ENCODE results near the gene ACACA. TPM values are rescaled to one million over a fixed set of nuclear protein-coding genes. Genes with fewer than 3 reads are reported as not detected.

Gene ACACA
- total and polyA plus RNA-seq, 2 donors (not counting 3 experiments of a cell fraction or from before 2014, with no cell fraction given): 55.3 to 124 TPM

DNA sequence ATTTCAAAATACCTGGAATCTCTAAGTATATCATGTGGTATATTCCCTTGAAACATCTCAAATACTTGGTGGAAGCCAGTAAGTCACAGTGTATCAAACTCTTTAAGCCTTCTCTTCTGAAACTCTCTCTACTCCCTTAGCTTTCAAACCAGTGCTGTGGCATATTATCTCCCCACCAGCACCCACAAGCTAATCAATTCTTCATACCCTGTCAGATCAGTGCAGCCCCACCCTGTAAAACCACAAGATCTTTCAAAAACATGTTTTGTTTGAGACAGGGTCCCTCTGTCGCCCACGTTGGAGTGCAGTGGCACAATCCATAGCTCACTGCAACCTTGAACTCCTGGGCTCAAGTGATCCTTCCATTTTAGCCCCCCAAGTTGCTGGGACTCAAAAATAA is 122.4 kb downstream of the ACACA start:
- FAIRE-seq: no peak
- H3K27ac ChIP-seq (ENCODE audit: insufficient read depth, low read depth, low read length): no peak overlapping the region
- H3K79me2 ChIP-seq (ENCODE audit: control insufficient read depth, insufficient read depth, low read length): peaks cover 13% of the 10 kb centered on the region
- dilution Hi-C loops (cut with MboI; ENCODE audit: extremely low pct_ligation_motif_present, low sequenced_read_pairs) (no loop called here), intact Hi-C loops (cut with micrococcal nuclease) (loop anchor here (5.0 kb wide), 1 partner anchor 42 kb away; no protein-coding TSS in a partner anchor)
- TF ChIP-seq, protein P1, sequence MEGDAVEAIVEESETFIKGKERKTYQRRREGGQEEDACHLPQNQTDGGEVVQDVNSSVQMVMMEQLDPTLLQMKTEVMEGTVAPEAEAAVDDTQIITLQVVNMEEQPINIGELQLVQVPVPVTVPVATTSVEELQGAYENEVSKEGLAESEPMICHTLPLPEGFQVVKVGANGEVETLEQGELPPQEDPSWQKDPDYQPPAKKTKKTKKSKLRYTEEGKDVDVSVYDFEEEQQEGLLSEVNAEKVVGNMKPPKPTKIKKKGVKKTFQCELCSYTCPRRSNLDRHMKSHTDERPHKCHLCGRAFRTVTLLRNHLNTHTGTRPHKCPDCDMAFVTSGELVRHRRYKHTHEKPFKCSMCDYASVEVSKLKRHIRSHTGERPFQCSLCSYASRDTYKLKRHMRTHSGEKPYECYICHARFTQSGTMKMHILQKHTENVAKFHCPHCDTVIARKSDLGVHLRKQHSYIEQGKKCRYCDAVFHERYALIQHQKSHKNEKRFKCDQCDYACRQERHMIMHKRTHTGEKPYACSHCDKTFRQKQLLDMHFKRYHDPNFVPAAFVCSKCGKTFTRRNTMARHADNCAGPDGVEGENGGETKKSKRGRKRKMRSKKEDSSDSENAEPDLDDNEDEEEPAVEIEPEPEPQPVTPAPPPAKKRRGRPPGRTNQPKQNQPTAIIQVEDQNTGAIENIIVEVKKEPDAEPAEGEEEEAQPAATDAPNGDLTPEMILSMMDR (IDR thresholded peaks at IDR 0.05; ENCODE audit: extremely low read depth in 1 of 2, insufficient read depth in 1 of 2, low read depth in 1 of 2, low read length in 2 of 2): no peak
- TF ChIP-seq MYC (IDR thresholded peaks at IDR 0.05; ENCODE audit: low read depth, low read length): no peak
- TF ChIP-seq EZH2 (IDR thresholded peaks at IDR 0.05; ENCODE audit: borderline replicate concordance, low read depth, low read length, severe bottlenecking): no peak
- TF ChIP-seq, protein P2, sequence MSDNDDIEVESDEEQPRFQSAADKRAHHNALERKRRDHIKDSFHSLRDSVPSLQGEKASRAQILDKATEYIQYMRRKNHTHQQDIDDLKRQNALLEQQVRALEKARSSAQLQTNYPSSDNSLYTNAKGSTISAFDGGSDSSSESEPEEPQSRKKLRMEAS (IDR thresholded peaks at IDR 0.05; ENCODE audit: insufficient read depth, insufficient read length): no peak
- no peak for TF ChIP-seq GATA2 (IDR thresholded peaks at IDR 0.05; ENCODE audit: insufficient read depth, insufficient read length, low read depth, low read length)
- TF ChIP-seq POLR2A (IDR thresholded peaks at IDR 0.05; ENCODE audit: low read depth, low read length): no peak
- TF ChIP-seq JUN (IDR thresholded peaks at IDR 0.05; ENCODE audit: borderline replicate concordance, insufficient read depth, insufficient read length, low read depth): no peak
- no peak for TF ChIP-seq FOS (IDR thresholded peaks at IDR 0.05; ENCODE audit: borderline replicate concordance, insufficient read depth, low read length)
- no peak for TF ChIP-seq POLR2AphosphoS5 (IDR thresholded peaks at IDR 0.05; ENCODE audit: insufficient read depth, low read depth, low read length)
- peaks cover 0 to 13% of the 10 kb centered on the region in 2 experiments for H3K36me3 ChIP-seq (ENCODE audit: control insufficient read depth in 2 of 2, extremely low read depth in 1 of 2, insufficient read depth in 2 of 2, low read length in 2 of 2)
- peaks cover 8% of the 10 kb centered on the region for H3K4me1 ChIP-seq (ENCODE audit: control insufficient read depth, extremely low read depth, insufficient read depth, low read length)
- no peak overlapping the region for H3K9ac ChIP-seq (replicated peaks; ENCODE audit: extremely low read depth, insufficient read depth, low read length)
- CTCF ChIA-PET: interaction anchor here (1.1 to 2.3 kb wide), 4 partner anchors 8 to 89 kb away, joined by 3 to 9 read pairs (median 6); no protein-coding TSS in a partner anchor
- DNase-seq (ENCODE audit: low read depth, low spot score): no peak
- H3K27me3 ChIP-seq (ENCODE audit: control insufficient read depth in 2 of 2, insufficient read depth in 2 of 2, low read length in 2 of 2): no peaks in the 10 kb centered on the region
- H3K4me3 ChIP-seq (replicated peaks in 1 of 3; ENCODE audit: insufficient read depth in 1 of 3, low read depth in 1 of 3, low read length in 3 of 3): no peak overlapping the region
- POLR2A ChIA-PET: no interaction called here
- no peaks in the 10 kb centered on the region for H3K9me3 ChIP-seq (replicated peaks; ENCODE audit: control insufficient read depth, insufficient read depth, low read length)
- BruUV-seq (replicated peaks): no TSS peak
- H3K9me1 ChIP-seq (replicated peaks; ENCODE audit: control insufficient read depth, extremely low read depth, insufficient read depth, low read length): no peaks in the 10 kb centered on the region
- no peaks in the 10 kb centered on the region for H4K20me1 ChIP-seq (replicated peaks; ENCODE audit: control insufficient read depth, extremely low read depth, insufficient read depth, low read length)
- H2AFZ ChIP-seq (ENCODE audit: low read depth, low read length): no peak overlapping the region
- H3K4me2 ChIP-seq (ENCODE audit: insufficient read depth, low read length): no peak overlapping the region

Data from endothelial cell of umbilical vein (primary cell).